ENCODE data around the gene MAP2.

MAP2 gene

GRCh38 chr2:209533391-209533790, 109.5 kb downstream of the MAP2 start:
- FAIRE-seq, result no peak

- FAIRE-seq, result no peak
These were observed 110.4 kb downstream of the MAP2 start for GRCh38 chr2:209534228-209534627.

- FAIRE-seq, result no peak
These were observed 112.5 kb downstream of the MAP2 start for GRCh38 chr2:209536363-209536762.

GRCh38 chr2:209547726-209548125, 123.9 kb downstream of the MAP2 start:
- no peak for FAIRE-seq

GRCh38 chr2:209549589-209549988, 125.7 kb downstream of the MAP2 start:
- FAIRE-seq, result no peak

- FAIRE-seq, result no peak
These were observed 130.1 kb downstream of the MAP2 start for GRCh38 chr2:209553913-209554312.

GRCh38 chr2:209556354-209556961, 132.6 kb downstream of the MAP2 start:
- FAIRE-seq, result peak; percentile 81

- no peak for FAIRE-seq
These were observed 137.1 kb downstream of the MAP2 start for GRCh38 chr2:209560911-209561310.

- no peak for FAIRE-seq
These were observed 139.6 kb downstream of the MAP2 start for GRCh38 chr2:209563453-209563852.

GRCh38 chr2:209564816-209565215, 141.0 kb downstream of the MAP2 start:
- no peak for FAIRE-seq

GRCh38 chr2:209565896-209566582, 142.2 kb downstream of the MAP2 start:
- FAIRE-seq, result no peak

GRCh38 chr2:209570194-209570593, 146.3 kb downstream of the MAP2 start:
- no peak for FAIRE-seq

GRCh38 chr2:209574515-209574914, 150.7 kb downstream of the MAP2 start:
- no peak for FAIRE-seq

GRCh38 chr2:209577376-209578357, 153.8 kb downstream of the MAP2 start:
- FAIRE-seq, result no peak

GRCh38 chr2:209578394-209579001, 154.7 kb downstream of the MAP2 start:
- no peak for FAIRE-seq

GRCh38 chr2:209579230-209579749, 155.4 kb downstream of the MAP2 start:
- FAIRE-seq, result no peak

GRCh38 chr2:209581040-209581439, 157.2 kb downstream of the MAP2 start:
- no peak for FAIRE-seq

GRCh38 chr2:209582281-209582680, 158.4 kb downstream of the MAP2 start:
- no peak for FAIRE-seq

GRCh38 chr2:209584472-209584871, 160.6 kb downstream of the MAP2 start:
- no peak for FAIRE-seq

GRCh38 chr2:209584915-209585314, 161.1 kb downstream of the MAP2 start:
- no peak for FAIRE-seq

GRCh38 chr2:209591021-209591420, 167.2 kb downstream of the MAP2 start:
- FAIRE-seq, result no peak

GRCh38 chr2:209592106-209592505, 168.3 kb downstream of the MAP2 start:
- no peak for FAIRE-seq

GRCh38 chr2:209593930-209594329, 170.1 kb downstream of the MAP2 start:
- no peak for FAIRE-seq

Measured in colon (tissue), 2 donors.